SK-N-SH treated with all-trans-retinoic acid at 6 μM for 48 hours (cell line): ENCODE data around the gene BAG1.

ENCODE experiments used
- ATAC-seq: fragments of 200-7000 bp; cut with Tn5 transposase; 3 replicates; pipeline ENCODE4 v1.9.1; 2020; ENCODE audit warnings: mild to moderate bottlenecking, moderate library complexity
- ARNTL ChIP-seq: fragments of 450-650 bp; formaldehyde crosslinking; IDR thresholded peaks from 2 replicates; pipeline ENCODE4 v1.5.0; 2020; ENCODE audit warnings: low read depth, mild to moderate bottlenecking, moderate library complexity, borderline replicate concordance
- BACH2 ChIP-seq: fragments of 250-450 bp; sonication (Bioruptor Pico); IDR thresholded peaks from 2 replicates; pipeline ENCODE4 v1.9.0; 2021; ENCODE audit warnings: mild to moderate bottlenecking, borderline replicate concordance
- CSDC2 ChIP-seq: fragments of 250-450 bp; sonication (Bioruptor Pico); IDR thresholded peaks from 2 replicates; pipeline ENCODE4 v1.5.0; 2020; ENCODE audit warnings: mild to moderate bottlenecking, moderate library complexity
- GLIS3 ChIP-seq: fragments of 250-450 bp; sonication (Bioruptor Pico); IDR thresholded peaks from 2 replicates; pipeline ENCODE4 v1.5.0; 2020; ENCODE audit warnings: mild to moderate bottlenecking, moderate library complexity
- ISL1 ChIP-seq: fragments of 250-450 bp; sonication (Bioruptor Pico); IDR thresholded peaks from 2 replicates; pipeline ENCODE4 v2.1.2; 2022; ENCODE audit warnings: mild to moderate bottlenecking, moderate library complexity
- OSR1 ChIP-seq: fragments of 250-450 bp; sonication (Bioruptor Pico); IDR thresholded peaks from 2 replicates; pipeline ENCODE4 v1.8.0; 2022; ENCODE audit warnings: moderate library complexity, mild to moderate bottlenecking, inconsistent platforms
- PATZ1 ChIP-seq: fragments of 250-450 bp; sonication (Bioruptor Pico); IDR thresholded peaks from 2 replicates; pipeline ENCODE4 v1.8.0; 2020; ENCODE audit warnings: mild to moderate bottlenecking, moderate library complexity, borderline replicate concordance
- POU6F1 ChIP-seq: fragments of 250-450 bp; sonication (Bioruptor Pico); IDR thresholded peaks from 2 replicates; pipeline ENCODE4 v1.8.0; 2021; ENCODE audit warnings: low read depth, mild to moderate bottlenecking, moderate library complexity, borderline replicate concordance
- PPARA ChIP-seq: fragments of 250-450 bp; sonication (Bioruptor Pico); IDR thresholded peaks from 2 replicates; pipeline ENCODE4 v1.5.0; 2020; ENCODE audit warnings: mild to moderate bottlenecking, borderline replicate concordance
- RARB ChIP-seq: fragments of 250-450 bp; sonication (Bioruptor Pico); IDR thresholded peaks from 2 replicates; pipeline ENCODE4 v1.8.0; 2021; ENCODE audit warnings: mild to moderate bottlenecking, moderate library complexity
- SNAI2 ChIP-seq: fragments of 250-450 bp; sonication (Bioruptor Pico); IDR thresholded peaks from 2 replicates; pipeline ENCODE4 v1.5.0; 2020; ENCODE audit warnings: mild to moderate bottlenecking, moderate library complexity
- TCF4 ChIP-seq: fragments of 250-450 bp; sonication (Bioruptor Pico); IDR thresholded peaks from 2 replicates; pipeline ENCODE4 v1.8.0; 2021; ENCODE audit warnings: mild to moderate bottlenecking, moderate library complexity, borderline replicate concordance
- TOX ChIP-seq: fragments of 250-450 bp; sonication (Bioruptor Pico); IDR thresholded peaks from 2 replicates; pipeline ENCODE4 v1.8.0; 2021; ENCODE audit warnings: mild to moderate bottlenecking, moderate library complexity, borderline replicate concordance
- TSHZ2 ChIP-seq: fragments of 250-450 bp; sonication (Bioruptor Pico); IDR thresholded peaks from 2 replicates; pipeline ENCODE4 v1.5.0; 2020; ENCODE audit warnings: mild to moderate bottlenecking, moderate library complexity
- ZC3H10 ChIP-seq: fragments of 250-450 bp; sonication (Bioruptor Pico); IDR thresholded peaks from 2 replicates; pipeline ENCODE4 v1.5.1; 2021; ENCODE audit warnings: mild to moderate bottlenecking, moderate library complexity
- ZFP3 ChIP-seq: fragments of 250-450 bp; sonication (Bioruptor Pico); IDR thresholded peaks from 2 replicates; pipeline ENCODE4 v1.5.0; 2020; ENCODE audit warnings: mild to moderate bottlenecking, moderate library complexity
- ZFP30 ChIP-seq: fragments of 450-650 bp; formaldehyde crosslinking; IDR thresholded peaks from 2 replicates; pipeline ENCODE4 v1.5.0; 2022; ENCODE audit warnings: mild to moderate bottlenecking, moderate library complexity
- TF ChIP-seq, protein P1 (sequence below): fragments of 250-450 bp; sonication (Bioruptor Pico); IDR thresholded peaks from 2 replicates; pipeline ENCODE4 v1.5.1; 2020; ENCODE audit warnings: low read depth, mild to moderate bottlenecking, moderate library complexity

The BAG1 gene

GRCh38 chr9:33202552-33203201, 61.8 kb downstream of the BAG1 start:
- no peak for ATAC-seq
- TF ChIP-seq OSR1: no peak
- no peak for TF ChIP-seq GLIS3 (CRISPR knock-in tag)
- TF ChIP-seq TCF4 (CRISPR knock-in tag): no peak
- no peak for TF ChIP-seq TOX (CRISPR knock-in tag)
- TF ChIP-seq TSHZ2: no peak
- no peak for TF ChIP-seq ARNTL (CRISPR knock-in tag)
- no peak for TF ChIP-seq ZFP3 (CRISPR knock-in tag)
- no peak for TF ChIP-seq CSDC2
- no peak for TF ChIP-seq PATZ1
- TF ChIP-seq ZC3H10 (CRISPR knock-in tag): no peak
- no peak for TF ChIP-seq ISL1 (CRISPR knock-in tag)
- TF ChIP-seq PPARA: no peak
- no peak for TF ChIP-seq ZFP30 (CRISPR knock-in tag)
- TF ChIP-seq POU6F1 (CRISPR knock-in tag): no peak
- TF ChIP-seq, protein P1, sequence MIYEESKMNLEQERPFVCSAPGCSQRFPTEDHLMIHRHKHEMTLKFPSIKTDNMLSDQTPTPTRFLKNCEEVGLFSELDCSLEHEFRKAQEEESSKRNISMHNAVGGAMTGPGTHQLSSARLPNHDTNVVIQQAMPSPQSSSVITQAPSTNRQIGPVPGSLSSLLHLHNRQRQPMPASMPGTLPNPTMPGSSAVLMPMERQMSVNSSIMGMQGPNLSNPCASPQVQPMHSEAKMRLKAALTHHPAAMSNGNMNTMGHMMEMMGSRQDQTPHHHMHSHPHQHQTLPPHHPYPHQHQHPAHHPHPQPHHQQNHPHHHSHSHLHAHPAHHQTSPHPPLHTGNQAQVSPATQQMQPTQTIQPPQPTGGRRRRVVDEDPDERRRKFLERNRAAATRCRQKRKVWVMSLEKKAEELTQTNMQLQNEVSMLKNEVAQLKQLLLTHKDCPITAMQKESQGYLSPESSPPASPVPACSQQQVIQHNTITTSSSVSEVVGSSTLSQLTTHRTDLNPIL (CRISPR knock-in tag): no peak
- TF ChIP-seq SNAI2 (CRISPR knock-in tag): no peak
- TF ChIP-seq RARB (CRISPR knock-in tag): no peak
- TF ChIP-seq BACH2 (CRISPR knock-in tag): no peak
